ENCODE data around the gene UTY. TPM values are rescaled to one million over a fixed set of nuclear protein-coding genes. Genes with fewer than 3 reads are reported as not detected.

The UTY gene
- total and polyA plus RNA-seq, 10 of the 15 experiments (the other 5 are each of a cell fraction or from before 2014, with no cell fraction given): 0.13 TPM; not detected in 9

- TF ChIP-seq E2F4 (IDR thresholded peaks at IDR 0.05; ENCODE audit: low read depth, low read length): no peak
- TF ChIP-seq MLLT1 (IDR thresholded peaks at IDR 0.05): no peak
- no peak for TF ChIP-seq HDAC6 (IDR thresholded peaks at IDR 0.05; ENCODE audit: unreplicated experiment)
- TF ChIP-seq CEBPB (IDR thresholded peaks at IDR 0.05; ENCODE audit: borderline replicate concordance in 1 of 2, low read depth in 2 of 2, low read length in 2 of 2): no peak
- no peak for TF ChIP-seq POLR2A (IDR thresholded peaks at IDR 0.05; ENCODE audit: low read depth, low read length)
- TF ChIP-seq TAF1 (IDR thresholded peaks at IDR 0.05; ENCODE audit: borderline replicate concordance, low read depth, low read length): no peak
- no peak for TF ChIP-seq NFIC (IDR thresholded peaks at IDR 0.05; ENCODE audit: low read depth, low read length)
- no peak for TF ChIP-seq HCFC1 (IDR thresholded peaks at IDR 0.05; ENCODE audit: low read length)
- TF ChIP-seq SUPT20H (IDR thresholded peaks at IDR 0.05; ENCODE audit: borderline replicate concordance, control insufficient read depth, low read depth, low read length): no peak
- TF ChIP-seq FOS (IDR thresholded peaks at IDR 0.05; ENCODE audit: borderline replicate concordance, extremely low read depth, insufficient read length): no peak
- TF ChIP-seq BCL3 (IDR thresholded peaks at IDR 0.05; ENCODE audit: borderline replicate concordance, insufficient read depth, low read depth, low read length, poor library complexity, severe bottlenecking): no peak
- no peak for TF ChIP-seq MAX (IDR thresholded peaks at IDR 0.05; ENCODE audit: low read depth, low read length)
- TF ChIP-seq SRF (IDR thresholded peaks at IDR 0.05; ENCODE audit: low read depth in 2 of 2, low read length in 2 of 2): no peak
- no peak for TF ChIP-seq CHD2 (IDR thresholded peaks at IDR 0.05; ENCODE audit: borderline replicate concordance, low read depth, low read length)
- no peak for TF ChIP-seq CBX3 (IDR thresholded peaks at IDR 0.05; ENCODE audit: borderline replicate concordance, low read depth)
- TF ChIP-seq ETV6 (conservative IDR thresholded peaks at IDR 0.05 in 1 of 2, IDR thresholded peaks at IDR 0.05 in 1 of 2; ENCODE audit: borderline replicate concordance in 1 of 2, low read depth in 1 of 2): no peak
Measured at GRCh38 chrY:13398876-13399275, 81.0 kb downstream of the UTY start (continued).
